NOMO-1 treated with dmso at 0.1 percent for 144 hours (cell line): ENCODE results near the gene LTV1.
"Not testable (repeated sequence)": the region's sequence is repeated elsewhere in the genome, so short reads cannot be mapped to it uniquely, and the experiment has no call there.

Experiments used
- DNase-seq: peaks from one replicate; lab custom pipeline; 2025; ENCODE audit not compliant: unreplicated experiment; lab: John Stamatoyannopoulos, UW

Gene LTV1

GRCh38 chr6:143840595-143841265 is 2.4 kb upstream of the LTV1 start:
- no peak for DNase-seq

GRCh38 chr6:143842461-143842901 is 657 bp upstream of the LTV1 start:
- DNase-seq: no peak

GRCh38 chr6:143843677-143843999 is 500 bp downstream of the LTV1 start:
- DNase-seq: no peak

- no peak for DNase-seq
Observed at GRCh38 chr6:143844006-143844405, 868 bp downstream of the LTV1 start.

GRCh38 chr6:143845033-143845432 is 1.9 kb downstream of the LTV1 start:
- DNase-seq: no peak

- not testable (repeated sequence) for DNase-seq
Observed at GRCh38 chr6:143851706-143852105, 8.6 kb downstream of the LTV1 start.

- DNase-seq: not testable (repeated sequence)
Observed at GRCh38 chr6:143855057-143855456, 11.9 kb downstream of the LTV1 start.

- DNase-seq: not testable (repeated sequence)
Observed at GRCh38 chr6:143856762-143857161, 13.6 kb downstream of the LTV1 start.

- DNase-seq: no peak
Observed at GRCh38 chr6:143857651-143858050, 14.5 kb downstream of the LTV1 start.

GRCh38 chr6:143859891-143860660 is 16.9 kb downstream of the LTV1 start:
- no peak for DNase-seq

GRCh38 chr6:143863771-143864170 is 20.6 kb downstream of the LTV1 start:
- DNase-seq: no peak

- no peak for DNase-seq
Observed at GRCh38 chr6:143864234-143864633, 21.1 kb downstream of the LTV1 start, which contains the start of gene ZC2HC1B. ZC2HC1B (plus strand) TSS chr6:143864474; CDS start chr6:143864540, 66 bp downstream.

GRCh38 chr6:143867236-143867635 is 24.1 kb downstream of the LTV1 start:
- DNase-seq: no peak

- not testable (repeated sequence) for DNase-seq
Observed at GRCh38 chr6:143868808-143869207, 25.7 kb downstream of the LTV1 start.

GRCh38 chr6:143871202-143871730 is 28.1 kb downstream of the LTV1 start:
- not testable (repeated sequence) for DNase-seq

- DNase-seq: no peak
Observed at GRCh38 chr6:143872201-143872600, 29.1 kb downstream of the LTV1 start.

- not testable (repeated sequence) for DNase-seq
Observed at GRCh38 chr6:143873600-143873999, 30.5 kb downstream of the LTV1 start.

GRCh38 chr6:143874503-143874902 is 31.4 kb downstream of the LTV1 start:
- not testable (repeated sequence) for DNase-seq

GRCh38 chr6:143877584-143878271 is 34.6 kb downstream of the LTV1 start:
- DNase-seq: no peak

GRCh38 chr6:143878272-143878760 is 35.2 kb downstream of the LTV1 start:
- no peak for DNase-seq

- no peak for DNase-seq
Observed at GRCh38 chr6:143880412-143880811, 37.3 kb downstream of the LTV1 start.
